T-helper 1 cell treated with Interleukin-12 subunit alpha and Interleukin-12 subunit beta and Interleukin-4 antibody, amounts not matched to agents 30 μg/mL and 1 μg/mL, for 36 hours (primary cell): Measurements from ENCODE around the gene KANSL1.
"Not testable (repeated sequence)": the region's sequence is repeated elsewhere in the genome, so short reads cannot be mapped to it uniquely, and the experiment has no call there.

Experiments used
- H3K27ac Mint-ChIP-seq: one replicate; pipeline ENCODE4 v1.8.0; 2021; ENCODE audit warnings: mild to moderate bottlenecking, mixed read lengths
- H3K27me3 Mint-ChIP-seq: one replicate; pipeline ENCODE4 v1.8.0; 2021; ENCODE audit warnings: low read depth, mixed read lengths
- H3K36me3 Mint-ChIP-seq: one replicate; pipeline ENCODE4 v1.8.0; 2021; ENCODE audit warnings: low read depth, mixed read lengths
- H3K4me1 Mint-ChIP-seq: one replicate; pipeline ENCODE4 v1.8.0; 2021; ENCODE audit warnings: low read depth, mixed read lengths
- H3K4me3 Mint-ChIP-seq: one replicate; pipeline ENCODE4 v1.8.0; 2021; ENCODE audit warnings: mild to moderate bottlenecking, moderate library complexity, mixed read lengths
- H3K9me3 Mint-ChIP-seq: one replicate; pipeline ENCODE4 v1.8.0; 2021; ENCODE audit warnings: mixed read lengths

The KANSL1 gene

DNA sequence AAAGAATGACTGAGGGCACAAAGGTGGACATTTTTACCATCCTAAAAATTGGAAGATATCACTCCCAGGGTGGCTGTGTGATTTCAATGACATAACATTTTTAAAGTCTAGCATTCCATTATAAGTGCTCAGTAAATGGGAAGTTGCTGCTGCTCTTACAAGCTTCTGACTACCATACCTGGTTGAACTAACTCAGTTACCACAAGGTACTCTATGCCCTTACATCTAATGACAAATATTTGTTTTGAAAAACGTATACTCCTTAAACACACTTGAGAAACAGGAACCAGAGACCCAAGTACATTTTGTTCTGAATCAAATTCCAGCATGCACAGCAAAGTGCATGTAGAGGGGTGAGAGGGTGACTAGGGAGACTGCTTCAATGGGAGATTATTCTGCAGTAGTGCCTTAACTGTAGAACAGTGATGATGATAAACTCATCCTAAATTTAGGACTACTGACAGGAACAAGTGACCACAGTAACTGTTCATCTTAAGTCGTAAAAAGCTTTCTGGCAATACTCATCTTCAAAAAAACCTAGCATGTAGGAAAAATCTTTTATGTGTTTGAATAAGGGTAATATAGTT lies 83.5 kb downstream of the KANSL1 start:
- H3K27ac Mint-ChIP-seq = no peak overlapping the region
- no peaks in the 10 kb centered on the region for H3K36me3 Mint-ChIP-seq
- no peak overlapping the region for H3K4me3 Mint-ChIP-seq
- H3K9me3 Mint-ChIP-seq = no peaks in the 10 kb centered on the region
- H3K4me1 Mint-ChIP-seq = peaks cover 41% of the 10 kb centered on the region
- no peaks in the 10 kb centered on the region for H3K27me3 Mint-ChIP-seq

GRCh38 chr17:46108550-46109110 lies 84.6 kb downstream of the KANSL1 start:
- Mint-ChIP-seq H3K27ac (no peak overlapping the region), H3K4me1 (peaks cover 41% of the 10 kb centered on the region), H3K36me3 (no peaks in the 10 kb centered on the region), H3K9me3 (no peaks in the 10 kb centered on the region), H3K4me3 (no peak overlapping the region), H3K27me3 (no peaks in the 10 kb centered on the region)

GRCh38 chr17:46108120-46108519 lies 85.1 kb downstream of the KANSL1 start:
- Mint-ChIP-seq H3K27ac (no peak overlapping the region), H3K36me3 (no peaks in the 10 kb centered on the region), H3K4me1 (peaks cover 42% of the 10 kb centered on the region), H3K4me3 (no peak overlapping the region), H3K27me3 (no peaks in the 10 kb centered on the region), H3K9me3 (no peaks in the 10 kb centered on the region)

DNA sequence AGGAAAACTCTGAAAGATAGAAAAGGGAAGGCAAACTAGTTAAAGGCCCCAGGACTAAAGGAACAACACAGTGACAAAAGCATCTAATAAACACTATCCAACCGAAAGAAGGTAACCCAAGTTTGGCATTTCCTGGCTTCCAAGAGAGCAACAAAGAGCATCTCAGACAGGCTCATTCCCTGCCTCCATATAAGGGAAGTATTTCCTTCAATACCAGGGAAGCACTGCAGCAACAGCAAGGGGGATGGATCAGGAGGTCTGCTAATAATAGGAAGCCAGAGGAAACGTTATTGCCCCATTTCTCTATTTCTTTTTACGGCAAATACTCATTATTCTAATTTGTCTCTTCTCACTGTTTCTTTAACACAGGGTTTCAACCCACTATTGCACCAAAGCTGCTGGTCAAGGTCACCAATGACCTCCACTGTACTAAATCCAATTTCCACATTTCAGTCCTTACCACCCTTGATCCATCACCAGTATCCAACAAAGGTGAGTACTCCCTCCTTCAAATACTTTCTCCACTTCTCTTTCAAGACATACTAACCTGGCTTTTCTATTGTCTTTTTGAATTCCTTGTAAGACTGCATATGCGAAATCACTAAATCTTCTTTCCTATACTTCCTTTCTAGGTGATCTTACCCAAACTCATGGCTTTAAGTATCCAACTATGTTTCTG lies 86.1 kb downstream of the KANSL1 start:
- no peaks in the 10 kb centered on the region for H3K9me3 Mint-ChIP-seq
- H3K27ac Mint-ChIP-seq = no peak overlapping the region
- no peaks in the 10 kb centered on the region for H3K27me3 Mint-ChIP-seq
- H3K4me3 Mint-ChIP-seq = no peak overlapping the region
- peaks cover 47% of the 10 kb centered on the region for H3K4me1 Mint-ChIP-seq
- no peaks in the 10 kb centered on the region for H3K36me3 Mint-ChIP-seq

DNA sequence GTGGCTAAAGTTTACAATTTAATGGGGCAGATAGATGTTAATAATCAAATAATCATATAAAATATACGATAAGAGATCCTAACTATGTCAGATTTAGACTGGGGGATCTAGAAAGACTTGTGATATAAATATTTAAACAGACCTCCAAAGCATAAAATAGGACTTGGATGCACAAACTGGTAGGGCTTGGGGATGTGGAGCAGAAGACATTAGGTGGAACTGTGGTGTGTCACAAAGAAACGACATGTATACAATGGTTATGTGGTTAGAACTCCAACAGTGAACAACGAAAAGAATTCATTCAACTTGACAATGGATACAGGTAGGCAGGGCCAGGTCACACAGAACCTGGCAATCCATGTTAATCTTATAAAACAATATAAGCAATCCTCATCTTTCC lies 90.4 kb downstream of the KANSL1 start:
- not testable (repeated sequence) for H3K4me3 Mint-ChIP-seq, H3K27me3 Mint-ChIP-seq, H3K27ac Mint-ChIP-seq, H3K9me3 Mint-ChIP-seq, H3K36me3 Mint-ChIP-seq
- peaks cover 50% of the 10 kb centered on the region for H3K4me1 Mint-ChIP-seq

DNA sequence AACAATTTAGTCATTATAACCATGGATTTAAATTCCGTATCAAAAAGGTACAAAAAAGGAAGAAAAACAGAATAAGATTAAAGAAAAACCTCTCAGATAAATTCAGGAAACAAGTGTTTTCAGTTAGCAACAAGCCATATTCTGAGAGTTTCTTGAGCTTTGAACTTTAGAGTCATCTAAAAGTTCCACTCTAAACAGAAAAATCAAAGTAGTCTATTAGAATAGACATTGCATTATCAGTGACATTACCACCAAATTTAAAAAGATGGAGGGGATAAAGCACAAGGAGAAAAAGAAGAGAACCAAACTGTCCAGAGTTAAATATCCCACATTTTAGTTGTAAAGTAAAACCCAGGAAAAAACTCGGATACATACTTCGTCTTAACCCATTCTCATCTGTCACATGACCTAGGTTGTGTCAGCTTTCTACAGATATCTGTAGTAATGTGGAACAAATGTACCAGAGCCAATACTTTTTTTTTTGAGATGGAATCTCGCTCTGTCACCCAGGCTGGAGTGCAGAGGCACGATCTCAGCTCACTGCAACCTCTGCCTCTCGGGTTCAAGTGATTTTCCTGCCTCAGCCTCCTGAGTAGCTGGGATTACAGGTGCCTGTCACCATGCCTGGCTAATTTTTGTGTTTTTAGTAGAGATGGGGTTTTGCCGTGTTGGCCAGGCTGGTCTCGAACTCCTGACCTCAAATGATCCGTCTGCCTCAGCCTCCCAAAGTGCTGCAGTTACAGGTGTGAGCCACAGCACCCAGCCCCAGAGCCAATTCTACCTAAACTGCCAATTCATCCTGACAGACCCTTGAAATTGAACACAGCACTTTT lies 91.2 kb downstream of the KANSL1 start:
- not testable (repeated sequence) for H3K9me3 Mint-ChIP-seq

DNA sequence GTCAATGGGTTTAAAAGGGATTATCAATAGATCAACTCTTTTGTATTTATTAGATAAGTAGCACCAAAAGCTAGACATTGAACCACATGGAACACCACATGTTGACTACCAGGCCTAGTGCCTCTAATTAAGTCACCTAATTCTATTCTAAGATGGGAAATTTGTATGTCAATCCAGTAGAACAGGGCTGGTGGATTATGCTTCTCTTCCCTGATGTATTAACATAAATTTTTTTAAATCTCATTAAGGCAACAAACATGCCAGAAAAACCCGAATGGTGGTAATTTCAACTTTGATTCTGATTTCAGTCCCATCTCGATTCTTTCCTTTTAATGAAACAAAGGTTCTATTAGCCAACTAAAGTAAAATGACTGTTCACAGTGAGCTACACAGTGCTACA lies 92.6 kb downstream of the KANSL1 start:
- peak overlapping the region; percentile 45 for H3K27ac Mint-ChIP-seq
- no peaks in the 10 kb centered on the region for H3K27me3 Mint-ChIP-seq
- H3K4me1 Mint-ChIP-seq = peaks cover 43% of the 10 kb centered on the region
- H3K36me3 Mint-ChIP-seq = no peaks in the 10 kb centered on the region
- H3K4me3 Mint-ChIP-seq = no peak overlapping the region
- no peaks in the 10 kb centered on the region for H3K9me3 Mint-ChIP-seq

More for the DNA sequence above, 91.2 kb downstream of the KANSL1 start:
- not testable (repeated sequence) for H3K36me3 Mint-ChIP-seq, H3K27me3 Mint-ChIP-seq, H3K4me3 Mint-ChIP-seq
- Mint-ChIP-seq H3K4me1 (peaks cover 48% of the 10 kb centered on the region), H3K27ac (peak overlapping the region; percentile 2)

GRCh38 chr17:46099865-46100264 lies 93.4 kb downstream of the KANSL1 start:
- no peak overlapping the region for H3K4me3 Mint-ChIP-seq
- H3K4me1 Mint-ChIP-seq = peaks cover 46% of the 10 kb centered on the region
- H3K36me3 Mint-ChIP-seq = no peaks in the 10 kb centered on the region
- no peaks in the 10 kb centered on the region for H3K27me3 Mint-ChIP-seq
- H3K27ac Mint-ChIP-seq = no peak overlapping the region
- no peaks in the 10 kb centered on the region for H3K9me3 Mint-ChIP-seq

DNA sequence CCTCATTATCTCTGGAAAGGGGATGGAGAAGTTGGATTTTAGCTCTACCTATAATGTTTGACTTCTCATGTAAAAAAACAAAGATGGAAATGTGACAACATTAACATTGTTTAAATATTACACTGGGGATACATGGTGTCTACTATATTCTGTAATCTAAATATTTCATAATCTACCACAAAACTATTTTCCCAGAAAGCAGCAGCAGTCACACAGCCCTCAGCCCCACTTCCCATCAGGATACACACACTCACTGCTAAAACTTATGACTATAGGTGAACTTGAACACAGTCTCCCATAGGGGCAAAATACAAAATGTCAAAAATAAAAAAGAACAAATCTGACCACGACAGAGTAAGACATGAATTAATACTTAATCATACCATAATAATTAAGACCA lies 95.7 kb downstream of the KANSL1 start:
- Mint-ChIP-seq H3K27me3 (no peaks in the 10 kb centered on the region), H3K4me1 (peaks cover 36% of the 10 kb centered on the region), H3K4me3 (no peak overlapping the region), H3K27ac (no peak overlapping the region), H3K36me3 (peaks cover 7% of the 10 kb centered on the region), H3K9me3 (no peaks in the 10 kb centered on the region)

GRCh38 chr17:46092991-46093390 lies 100.2 kb downstream of the KANSL1 start:
- no peak overlapping the region for H3K4me3 Mint-ChIP-seq
- no peaks in the 10 kb centered on the region for H3K9me3 Mint-ChIP-seq
- no peaks in the 10 kb centered on the region for H3K27me3 Mint-ChIP-seq
- H3K36me3 Mint-ChIP-seq = peaks cover 31% of the 10 kb centered on the region
- no peak overlapping the region for H3K27ac Mint-ChIP-seq
- H3K4me1 Mint-ChIP-seq = peaks cover 30% of the 10 kb centered on the region

DNA sequence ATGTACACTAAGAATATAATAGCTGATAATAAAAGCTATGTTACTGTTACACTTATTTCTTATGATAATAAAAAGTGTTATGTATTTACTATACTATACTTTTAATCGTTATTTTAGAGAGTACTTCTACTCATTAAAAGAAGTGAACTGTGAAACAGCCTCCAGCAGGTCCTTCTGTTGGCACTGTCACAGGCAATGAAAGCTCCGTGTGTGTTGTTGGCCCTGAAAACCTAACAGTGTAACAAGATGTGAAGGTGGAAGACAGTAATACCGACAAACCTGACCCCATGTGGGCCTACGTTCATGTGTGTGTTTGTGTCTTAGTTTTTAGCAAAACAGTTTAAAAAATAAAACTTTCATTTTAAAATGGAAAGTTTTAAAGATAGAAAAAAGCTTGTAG lies 102.4 kb downstream of the KANSL1 start:
- Mint-ChIP-seq H3K27me3 (no peaks in the 10 kb centered on the region), H3K9me3 (no peaks in the 10 kb centered on the region), H3K4me3 (no peak overlapping the region), H3K27ac (no peak overlapping the region), H3K36me3 (peaks cover 35% of the 10 kb centered on the region), H3K4me1 (peaks cover 27% of the 10 kb centered on the region)

DNA sequence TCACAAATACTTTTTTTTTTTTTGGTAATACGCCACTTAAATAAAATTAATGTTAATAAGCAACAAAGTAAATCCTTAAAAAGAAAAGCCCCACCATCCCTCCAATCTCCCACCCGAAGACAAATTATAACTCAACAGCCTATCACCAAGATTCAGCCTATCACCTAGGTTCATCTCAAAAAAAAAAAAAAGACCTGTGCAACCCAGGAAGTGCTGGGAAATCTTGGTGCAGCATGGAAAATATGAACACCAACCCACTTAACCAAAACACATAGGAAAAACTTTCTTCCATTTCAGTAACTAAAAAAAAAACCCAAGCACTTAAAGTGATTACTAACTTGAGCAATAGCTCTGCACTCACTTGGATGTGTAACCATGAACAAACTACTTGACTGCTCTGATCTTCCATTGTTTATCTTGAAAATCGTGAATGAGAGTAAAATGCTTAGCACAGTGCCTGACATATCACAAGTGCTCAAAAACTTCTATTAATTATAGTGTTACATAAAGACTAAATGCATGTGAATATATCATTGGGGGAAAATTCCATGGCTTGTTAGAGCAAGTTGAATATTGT lies 103.8 kb downstream of the KANSL1 start:
- peaks cover 25% of the 10 kb centered on the region for H3K4me1 Mint-ChIP-seq
- H3K9me3 Mint-ChIP-seq = no peaks in the 10 kb centered on the region
- H3K27me3 Mint-ChIP-seq = no peaks in the 10 kb centered on the region
- H3K4me3 Mint-ChIP-seq = no peak overlapping the region
- H3K36me3 Mint-ChIP-seq = peaks cover 38% of the 10 kb centered on the region
- no peak overlapping the region for H3K27ac Mint-ChIP-seq

GRCh38 chr17:46088595-46088994 lies 104.6 kb downstream of the KANSL1 start:
- Mint-ChIP-seq H3K36me3 (peaks cover 32% of the 10 kb centered on the region), H3K4me3 (no peak overlapping the region), H3K9me3 (no peaks in the 10 kb centered on the region), H3K27me3 (no peaks in the 10 kb centered on the region), H3K27ac (no peak overlapping the region), H3K4me1 (peaks cover 23% of the 10 kb centered on the region)

GRCh38 chr17:46087871-46088270 lies 105.4 kb downstream of the KANSL1 start:
- H3K4me1 Mint-ChIP-seq = peaks cover 23% of the 10 kb centered on the region
- not testable (repeated sequence) for H3K4me3 Mint-ChIP-seq

More at GRCh38 chr17:46087871-46088270, 105.4 kb downstream of the KANSL1 start:
- H3K36me3 Mint-ChIP-seq = peaks cover 31% of the 10 kb centered on the region
- not testable (repeated sequence) for H3K27me3 Mint-ChIP-seq, H3K9me3 Mint-ChIP-seq, H3K27ac Mint-ChIP-seq
